Skeletal muscle satellite cell (primary cell): ENCODE measurements around the gene IGSF6.

Experiments used
- H3K27me3 ChIP-seq: 2 replicates; pipeline ENCODE4 v1.7.0; 2013; ENCODE audit warnings: low read length; ENCODE audit not compliant: control insufficient read depth, insufficient read depth
- H3K36me3 ChIP-seq: 2 replicates; pipeline ENCODE4 v1.7.0; 2013; ENCODE audit warnings: mild to moderate bottlenecking, control low read depth, low read length; ENCODE audit not compliant: insufficient read depth
- H3K4me1 ChIP-seq: 2 replicates; pipeline ENCODE4 v1.7.0; 2013; ENCODE audit warnings: low read length; ENCODE audit not compliant: control insufficient read depth, insufficient read depth
- H3K4me2 ChIP-seq: 2 replicates; pipeline ENCODE4 v1.7.0; 2013; ENCODE audit warnings: mild to moderate bottlenecking, low read length
- H3K4me3 ChIP-seq: 2 replicates; pipeline ENCODE4 v1.7.0; 2013; ENCODE audit warnings: low read length
- H3K9ac ChIP-seq: 2 replicates; pipeline ENCODE4 v1.7.0; 2013; ENCODE audit warnings: mild to moderate bottlenecking, low read depth, low read length, moderate library complexity
- H3K9me3 ChIP-seq: replicated peaks from 2 replicates; pipeline ENCODE4 v1.7.0; 2013; ENCODE audit warnings: mild to moderate bottlenecking, control low read depth, low read length

Gene IGSF6

GRCh38 chr16:21673469-21673868 lies 21.1 kb upstream of the IGSF6 start:
- Histone ChIP-seq H3K4me1 (no peaks in the 10 kb centered on the region), H3K9ac (no peak overlapping the region), H3K27me3 (peaks cover 18% of the 10 kb centered on the region), H3K9me3 (no peaks in the 10 kb centered on the region), H3K4me2 (no peak overlapping the region), H3K36me3 (no peaks in the 10 kb centered on the region), H3K4me3 (no peak overlapping the region)

GRCh38 chr16:21667575-21667974 lies 15.2 kb upstream of the IGSF6 start:
- Histone ChIP-seq H3K27me3 (peaks cover 24% of the 10 kb centered on the region), H3K4me3 (no peak overlapping the region), H3K9ac (no peak overlapping the region), H3K9me3 (no peaks in the 10 kb centered on the region), H3K4me2 (no peak overlapping the region), H3K4me1 (no peaks in the 10 kb centered on the region), H3K36me3 (no peaks in the 10 kb centered on the region)

GRCh38 chr16:21666772-21667171 lies 14.4 kb upstream of the IGSF6 start:
- Histone ChIP-seq H3K9ac (no peak overlapping the region), H3K9me3 (no peaks in the 10 kb centered on the region), H3K36me3 (no peaks in the 10 kb centered on the region), H3K27me3 (peaks cover 24% of the 10 kb centered on the region), H3K4me1 (no peaks in the 10 kb centered on the region), H3K4me2 (no peak overlapping the region), H3K4me3 (no peak overlapping the region)

- Histone ChIP-seq H3K9ac (no peak overlapping the region), H3K9me3 (no peaks in the 10 kb centered on the region), H3K4me2 (no peak overlapping the region), H3K36me3 (peaks cover 4% of the 10 kb centered on the region), H3K4me3 (no peak overlapping the region), H3K4me1 (no peaks in the 10 kb centered on the region), H3K27me3 (peaks cover 20% of the 10 kb centered on the region)
Measured at GRCh38 chr16:21664801-21665492, 12.5 kb upstream of the IGSF6 start.

- H3K4me2 ChIP-seq, result peak within 1 kb of the TSS; percentile 70
- H3K4me1 ChIP-seq, result no peaks in the 10 kb centered on the region
- no peaks in the 10 kb centered on the region for H3K9me3 ChIP-seq
- peaks cover 9% of the 10 kb centered on the region for H3K36me3 ChIP-seq
- H3K4me3 ChIP-seq, result no peak within 1 kb of the TSS
- peaks cover 15% of the 10 kb centered on the region for H3K27me3 ChIP-seq
- no peak within 1 kb of the TSS for H3K9ac ChIP-seq
Measured at GRCh38 chr16:21663889-21664647, 11.7 kb upstream of the IGSF6 start, which contains the start of gene OTOA. TSS of gene OTOA (plus strand) at chr16:21663968. CDS start at chr16:21678515, 14,547 bp downstream.

GRCh38 chr16:21659124-21659523 lies 6.7 kb upstream of the IGSF6 start:
- no peaks in the 10 kb centered on the region for H3K9me3 ChIP-seq
- peaks cover 4% of the 10 kb centered on the region for H3K27me3 ChIP-seq
- no peak overlapping the region for H3K9ac ChIP-seq
- H3K4me3 ChIP-seq, result no peak overlapping the region
- peaks cover 10% of the 10 kb centered on the region for H3K4me1 ChIP-seq
- H3K36me3 ChIP-seq, result peaks cover 48% of the 10 kb centered on the region
- H3K4me2 ChIP-seq, result no peak overlapping the region

GRCh38 chr16:21656795-21657768 lies 4.7 kb upstream of the IGSF6 start:
- no peak overlapping the region for H3K9ac ChIP-seq
- no peak overlapping the region for H3K4me3 ChIP-seq
- H3K4me2 ChIP-seq, result no peak overlapping the region
- no peaks in the 10 kb centered on the region for H3K27me3 ChIP-seq
- no peaks in the 10 kb centered on the region for H3K9me3 ChIP-seq
- H3K36me3 ChIP-seq, result peaks cover 53% of the 10 kb centered on the region
- H3K4me1 ChIP-seq, result peaks cover 15% of the 10 kb centered on the region

GRCh38 chr16:21654881-21655280 lies 2.5 kb upstream of the IGSF6 start:
- Histone ChIP-seq H3K4me1 (peaks cover 15% of the 10 kb centered on the region), H3K4me3 (no peak overlapping the region), H3K27me3 (no peaks in the 10 kb centered on the region), H3K4me2 (no peak overlapping the region), H3K9me3 (no peaks in the 10 kb centered on the region), H3K36me3 (peaks cover 49% of the 10 kb centered on the region), H3K9ac (no peak overlapping the region)

- H3K9ac ChIP-seq, result no peak overlapping the region
- no peaks in the 10 kb centered on the region for H3K9me3 ChIP-seq
- no peaks in the 10 kb centered on the region for H3K27me3 ChIP-seq
- peaks cover 51% of the 10 kb centered on the region for H3K36me3 ChIP-seq
- H3K4me3 ChIP-seq, result no peak overlapping the region
- H3K4me2 ChIP-seq, result no peak overlapping the region
- peaks cover 15% of the 10 kb centered on the region for H3K4me1 ChIP-seq
Measured at GRCh38 chr16:21654466-21654865, 2.1 kb upstream of the IGSF6 start.

GRCh38 chr16:21653571-21653970 lies 1.2 kb upstream of the IGSF6 start:
- Histone ChIP-seq H3K4me1 (peaks cover 15% of the 10 kb centered on the region), H3K27me3 (no peaks in the 10 kb centered on the region), H3K36me3 (peaks cover 51% of the 10 kb centered on the region), H3K4me2 (no peak overlapping the region), H3K9me3 (no peaks in the 10 kb centered on the region), H3K9ac (no peak overlapping the region), H3K4me3 (no peak overlapping the region)

- Histone ChIP-seq H3K9ac (no peak overlapping the region), H3K27me3 (no peaks in the 10 kb centered on the region), H3K9me3 (no peaks in the 10 kb centered on the region), H3K4me3 (no peak overlapping the region), H3K4me1 (peaks cover 12% of the 10 kb centered on the region), H3K4me2 (no peak overlapping the region), H3K36me3 (peaks cover 48% of the 10 kb centered on the region)
Measured at GRCh38 chr16:21651515-21651914, 893 bp downstream of the IGSF6 start.
